GM12865 (cell line): Measurements from ENCODE around the gene TANC1.

Experiments
- DNase-seq: peaks from one replicate; pipeline ENCODE4 v3.0.0; 2010; ENCODE audit warnings: low read depth
- H3K4me3 ChIP-seq: 2 replicates; pipeline ENCODE4 v1.5.1; 2011; ENCODE audit warnings: mild to moderate bottlenecking, low read depth, low read length, control low read depth
- TF ChIP-seq, protein P1 (sequence below): IDR thresholded peaks from 2 replicates; pipeline ENCODE4 v1.5.1; 2011; ENCODE audit warnings: low read length, control low read depth, low read depth, inconsistent platforms; ENCODE audit not compliant: insufficient read depth; ENCODE audit errors: missing control alignments

TANC1 gene

DNA sequence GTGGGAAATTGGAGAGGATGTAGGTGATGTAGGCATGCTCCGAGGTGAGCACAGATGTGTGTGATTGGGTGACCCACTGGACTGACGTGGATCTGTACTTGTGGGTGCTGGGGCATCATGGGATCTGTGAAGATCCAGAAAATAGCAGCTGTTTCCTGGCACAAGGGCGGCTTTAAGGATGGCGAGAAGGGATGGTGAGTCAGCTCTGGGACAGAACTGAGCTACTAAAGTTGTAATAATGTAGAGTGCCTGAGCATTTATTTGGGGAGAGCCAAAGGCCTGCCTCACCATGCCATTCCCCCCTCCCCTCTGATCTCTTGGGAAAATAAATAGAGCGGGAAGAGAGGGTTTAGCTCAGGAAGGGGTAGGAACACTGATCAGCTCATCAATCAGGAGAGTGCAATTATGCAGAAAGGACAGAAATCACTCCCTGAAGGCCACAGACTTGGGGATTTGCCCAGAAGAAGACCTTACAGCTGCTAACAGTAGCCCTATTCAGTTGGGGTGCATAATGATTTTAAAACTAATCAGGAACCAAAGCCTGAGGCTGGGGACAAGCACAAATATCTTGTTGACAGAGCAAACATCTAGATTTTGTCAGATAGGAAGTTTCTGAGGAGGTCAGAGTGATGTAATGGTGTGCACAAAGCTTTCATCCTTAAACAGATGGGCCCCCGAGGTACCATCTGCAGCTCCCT is 30.3 kb downstream of the TANC1 start:
- H3K4me3 ChIP-seq, result no peak overlapping the region
- TF ChIP-seq, protein P1, sequence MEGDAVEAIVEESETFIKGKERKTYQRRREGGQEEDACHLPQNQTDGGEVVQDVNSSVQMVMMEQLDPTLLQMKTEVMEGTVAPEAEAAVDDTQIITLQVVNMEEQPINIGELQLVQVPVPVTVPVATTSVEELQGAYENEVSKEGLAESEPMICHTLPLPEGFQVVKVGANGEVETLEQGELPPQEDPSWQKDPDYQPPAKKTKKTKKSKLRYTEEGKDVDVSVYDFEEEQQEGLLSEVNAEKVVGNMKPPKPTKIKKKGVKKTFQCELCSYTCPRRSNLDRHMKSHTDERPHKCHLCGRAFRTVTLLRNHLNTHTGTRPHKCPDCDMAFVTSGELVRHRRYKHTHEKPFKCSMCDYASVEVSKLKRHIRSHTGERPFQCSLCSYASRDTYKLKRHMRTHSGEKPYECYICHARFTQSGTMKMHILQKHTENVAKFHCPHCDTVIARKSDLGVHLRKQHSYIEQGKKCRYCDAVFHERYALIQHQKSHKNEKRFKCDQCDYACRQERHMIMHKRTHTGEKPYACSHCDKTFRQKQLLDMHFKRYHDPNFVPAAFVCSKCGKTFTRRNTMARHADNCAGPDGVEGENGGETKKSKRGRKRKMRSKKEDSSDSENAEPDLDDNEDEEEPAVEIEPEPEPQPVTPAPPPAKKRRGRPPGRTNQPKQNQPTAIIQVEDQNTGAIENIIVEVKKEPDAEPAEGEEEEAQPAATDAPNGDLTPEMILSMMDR, result no peak
- DNase-seq, result no peak

DNA sequence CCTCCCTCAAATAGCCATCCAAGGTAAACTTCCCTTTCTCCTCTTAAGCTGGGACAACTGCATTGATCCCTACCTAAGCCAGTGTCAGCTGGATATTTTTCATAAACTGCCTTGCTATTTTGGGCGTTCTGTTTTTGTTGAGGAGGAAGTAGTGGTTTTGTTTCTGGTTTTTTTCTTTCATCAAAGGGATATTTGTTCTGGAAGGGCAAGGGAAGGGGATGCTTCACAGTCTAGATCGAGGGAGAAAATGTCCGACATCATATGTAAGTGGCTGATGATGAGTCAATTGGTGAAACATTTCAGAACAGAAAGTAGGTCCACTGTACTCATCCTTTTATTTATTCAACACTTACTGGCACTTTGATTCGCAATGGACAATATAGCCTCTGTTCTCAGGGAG is 31.0 kb downstream of the TANC1 start:
- TF ChIP-seq, protein P1, result no peak
- DNase-seq, result no peak
- no peak overlapping the region for H3K4me3 ChIP-seq

DNA sequence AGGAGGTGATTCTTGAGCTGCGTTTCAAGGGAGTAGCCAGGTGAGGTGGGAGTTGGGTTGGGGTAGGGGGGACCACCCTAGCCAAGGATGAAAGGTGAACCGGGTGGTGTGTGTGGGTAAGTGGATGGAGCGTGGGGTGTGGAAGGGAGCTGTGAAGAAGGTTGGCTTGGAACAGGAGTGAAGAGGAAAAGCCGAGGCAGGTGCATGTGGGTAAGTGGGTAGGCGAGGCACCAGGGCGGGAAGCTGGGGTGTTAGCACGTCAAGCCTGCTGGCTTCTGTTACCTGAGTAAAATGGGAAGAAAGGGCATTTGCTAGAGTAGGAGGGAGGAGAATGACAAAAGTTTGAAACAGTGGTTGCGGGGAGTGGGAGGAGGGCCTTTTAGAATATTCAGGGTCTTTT is 31.6 kb downstream of the TANC1 start:
- TF ChIP-seq, protein P1, result no peak
- H3K4me3 ChIP-seq, result no peak overlapping the region

DNA sequence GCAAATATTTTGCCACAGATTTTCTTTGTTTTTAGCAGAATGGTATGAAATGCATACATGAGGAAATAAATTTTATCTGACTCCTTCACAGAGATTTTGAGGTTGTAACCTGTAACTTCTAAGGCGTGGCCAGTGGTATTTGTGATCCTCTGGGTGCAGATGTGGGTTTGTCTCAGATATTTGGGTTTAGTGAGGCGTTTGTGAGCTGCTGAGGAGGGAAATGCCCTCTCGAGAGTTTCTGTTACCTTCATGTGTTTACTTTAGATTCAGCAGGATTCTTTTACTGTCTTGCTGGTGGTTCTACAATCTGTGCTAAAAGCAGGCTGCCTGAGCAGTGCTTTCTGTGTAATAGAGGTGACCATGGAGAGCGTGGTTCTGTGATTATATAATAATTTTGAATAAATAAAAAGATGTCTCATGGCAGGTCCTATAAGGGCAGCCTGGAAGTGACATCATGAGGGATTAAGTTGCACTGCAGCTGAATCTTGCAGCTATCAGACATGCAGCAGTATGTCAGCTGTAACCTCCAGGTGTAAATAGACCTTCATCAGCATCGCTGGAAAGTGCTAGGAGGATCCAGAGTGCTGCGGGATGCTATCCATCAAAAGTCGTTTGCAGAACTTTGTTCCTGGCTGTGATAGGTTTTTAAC is 34.1 kb downstream of the TANC1 start:
- DNase-seq, result peak; percentile 10
- no peak overlapping the region for H3K4me3 ChIP-seq
- TF ChIP-seq, protein P1, result no peak

More for the DNA sequence above, 31.6 kb downstream of the TANC1 start:
- DNase-seq, result no peak

DNA sequence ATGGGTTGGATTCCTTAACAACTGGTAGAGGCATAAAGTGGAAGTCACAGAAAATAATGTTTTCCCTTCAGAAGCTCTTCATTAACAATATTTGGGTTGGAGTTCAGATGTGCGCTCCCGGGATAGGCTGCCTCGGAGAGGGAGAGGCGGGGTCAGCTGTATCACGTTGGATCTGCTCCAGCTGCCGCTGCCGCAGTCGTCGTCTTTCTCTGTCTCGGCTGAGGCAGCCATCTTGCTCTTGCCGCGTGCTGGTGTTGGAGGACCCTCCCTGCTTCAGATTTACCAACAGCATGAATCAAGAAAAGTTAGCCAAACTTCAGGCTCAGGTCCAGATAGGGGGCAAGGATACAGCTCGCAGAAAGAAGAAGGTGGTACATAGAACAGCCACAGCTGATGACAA is 35.1 kb downstream of the TANC1 start:
- TF ChIP-seq, protein P1, result no peak
- no peak overlapping the region for H3K4me3 ChIP-seq
- no peak for DNase-seq

DNA sequence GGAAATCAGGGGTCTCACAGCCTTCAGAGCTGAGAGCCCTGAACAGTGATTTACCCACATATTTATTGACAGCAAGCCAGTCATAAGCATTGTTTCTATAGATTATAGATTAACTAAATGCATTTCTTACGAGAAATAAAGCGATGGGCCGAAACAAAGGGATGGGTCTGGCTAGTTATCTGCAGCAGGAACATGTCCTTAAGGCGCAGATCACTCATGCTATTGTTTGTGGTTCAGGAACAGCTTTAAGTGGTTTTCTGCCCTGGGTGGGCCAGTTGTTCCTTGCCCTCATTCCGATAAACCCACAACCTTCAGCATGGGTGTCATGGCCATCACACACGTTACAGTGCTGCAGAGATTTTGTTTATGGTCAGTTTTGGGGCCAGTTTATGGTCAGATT is 36.4 kb downstream of the TANC1 start:
- no peak overlapping the region for H3K4me3 ChIP-seq
- no peak for DNase-seq
- TF ChIP-seq, protein P1, result no peak
